ENCODE measurements around the gene GNG2.

DNA sequence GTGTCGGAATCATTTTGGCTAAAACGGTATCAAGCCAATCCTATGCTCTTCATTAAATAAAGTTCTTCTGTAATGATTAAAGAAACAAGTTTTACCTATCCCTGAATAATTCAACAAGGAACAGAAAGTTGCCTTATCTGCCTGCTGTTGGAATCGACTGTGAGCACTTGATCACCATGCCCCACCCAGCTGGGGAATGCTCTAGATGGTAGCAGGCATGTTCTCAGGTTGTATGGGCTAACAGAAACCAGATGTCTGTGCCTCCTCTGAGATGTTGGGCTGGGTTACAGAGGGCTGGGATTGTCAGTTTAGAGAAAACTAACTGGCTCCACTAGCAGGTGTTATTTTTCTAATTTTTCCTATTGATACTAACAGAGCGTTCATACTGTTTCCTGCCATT is 157.8 kb downstream of the GNG2 start:
- TF ChIP-seq, protein P1, sequence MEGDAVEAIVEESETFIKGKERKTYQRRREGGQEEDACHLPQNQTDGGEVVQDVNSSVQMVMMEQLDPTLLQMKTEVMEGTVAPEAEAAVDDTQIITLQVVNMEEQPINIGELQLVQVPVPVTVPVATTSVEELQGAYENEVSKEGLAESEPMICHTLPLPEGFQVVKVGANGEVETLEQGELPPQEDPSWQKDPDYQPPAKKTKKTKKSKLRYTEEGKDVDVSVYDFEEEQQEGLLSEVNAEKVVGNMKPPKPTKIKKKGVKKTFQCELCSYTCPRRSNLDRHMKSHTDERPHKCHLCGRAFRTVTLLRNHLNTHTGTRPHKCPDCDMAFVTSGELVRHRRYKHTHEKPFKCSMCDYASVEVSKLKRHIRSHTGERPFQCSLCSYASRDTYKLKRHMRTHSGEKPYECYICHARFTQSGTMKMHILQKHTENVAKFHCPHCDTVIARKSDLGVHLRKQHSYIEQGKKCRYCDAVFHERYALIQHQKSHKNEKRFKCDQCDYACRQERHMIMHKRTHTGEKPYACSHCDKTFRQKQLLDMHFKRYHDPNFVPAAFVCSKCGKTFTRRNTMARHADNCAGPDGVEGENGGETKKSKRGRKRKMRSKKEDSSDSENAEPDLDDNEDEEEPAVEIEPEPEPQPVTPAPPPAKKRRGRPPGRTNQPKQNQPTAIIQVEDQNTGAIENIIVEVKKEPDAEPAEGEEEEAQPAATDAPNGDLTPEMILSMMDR (IDR thresholded peaks at IDR 0.05), result no peak
- TF ChIP-seq EZH2 (IDR thresholded peaks at IDR 0.05) (no peak), EZH2phosphoT487 (IDR thresholded peaks at IDR 0.05) (no peak)

Measured in neural progenitor cell (in vitro differentiated cells).